ENCODE data around the gene RASGRP3.

RASGRP3 gene

GRCh38 chr2:33541243-33541642 is 64.8 kb downstream of the RASGRP3 start:
- H3K4me3 ChIP-seq (ENCODE audit: low read depth, low read length) = no peak overlapping the region
- no peak for DNase-seq
- no peak for TF ChIP-seq CTCF (IDR thresholded peaks at IDR 0.05; ENCODE audit: low read depth, low read length, missing control alignments)
- no peaks in the 10 kb centered on the region for H3K27me3 ChIP-seq (replicated peaks)
- H3K36me3 ChIP-seq (replicated peaks) = no peaks in the 10 kb centered on the region
- H3K27ac ChIP-seq = no peak overlapping the region
- in situ Hi-C loops (cut with HindIII; ENCODE audit: low pct_ligation_motif_present, low sequenced_read_pairs) = no loop called here

- TF ChIP-seq CTCF (IDR thresholded peaks at IDR 0.05; ENCODE audit: low read depth, low read length, missing control alignments) = no peak
- in situ Hi-C loops (cut with HindIII; ENCODE audit: low pct_ligation_motif_present, low sequenced_read_pairs) = no loop called here
- H3K4me3 ChIP-seq (ENCODE audit: low read depth, low read length) = no peak overlapping the region
- no peak for DNase-seq
- no peak overlapping the region for H3K27ac ChIP-seq
- no peaks in the 10 kb centered on the region for H3K27me3 ChIP-seq (replicated peaks)
- H3K36me3 ChIP-seq (replicated peaks) = no peaks in the 10 kb centered on the region
Observed at GRCh38 chr2:33550206-33550605, 73.8 kb downstream of the RASGRP3 start.

- Histone ChIP-seq H3K27me3 (replicated peaks) (no peaks in the 10 kb centered on the region), H3K27ac (no peak overlapping the region), H3K4me3 (ENCODE audit: low read depth, low read length) (no peak overlapping the region), H3K36me3 (replicated peaks) (no peaks in the 10 kb centered on the region)
- peak; percentile 45 for DNase-seq
- no peak for TF ChIP-seq CTCF (IDR thresholded peaks at IDR 0.05; ENCODE audit: low read depth, low read length, missing control alignments)
- in situ Hi-C loops (cut with HindIII; ENCODE audit: low pct_ligation_motif_present, low sequenced_read_pairs) = no loop called here
Observed at GRCh38 chr2:33552758-33553461, 76.5 kb downstream of the RASGRP3 start.

GRCh38 chr2:33555681-33556080 is 79.2 kb downstream of the RASGRP3 start:
- in situ Hi-C loops (cut with HindIII; ENCODE audit: low pct_ligation_motif_present, low sequenced_read_pairs) = no loop called here
- Histone ChIP-seq H3K27ac (no peak overlapping the region), H3K4me3 (ENCODE audit: low read depth, low read length) (no peak overlapping the region), H3K36me3 (replicated peaks) (no peaks in the 10 kb centered on the region), H3K27me3 (replicated peaks) (no peaks in the 10 kb centered on the region)
- TF ChIP-seq CTCF (IDR thresholded peaks at IDR 0.05; ENCODE audit: low read depth, low read length, missing control alignments) = no peak
- no peak for DNase-seq

GRCh38 chr2:33559328-33559727 is 82.9 kb downstream of the RASGRP3 start:
- H3K4me3 ChIP-seq (ENCODE audit: low read depth, low read length) = no peak overlapping the region
- in situ Hi-C loops (cut with HindIII; ENCODE audit: low pct_ligation_motif_present, low sequenced_read_pairs) = no loop called here
- DNase-seq = no peak
- TF ChIP-seq CTCF (IDR thresholded peaks at IDR 0.05; ENCODE audit: low read depth, low read length, missing control alignments) = no peak
- H3K27me3 ChIP-seq (replicated peaks) = no peaks in the 10 kb centered on the region
- H3K27ac ChIP-seq = no peak overlapping the region
- no peaks in the 10 kb centered on the region for H3K36me3 ChIP-seq (replicated peaks)

- Histone ChIP-seq H3K36me3 (replicated peaks) (no peaks in the 10 kb centered on the region), H3K27ac (no peak overlapping the region), H3K4me3 (ENCODE audit: low read depth, low read length) (no peak overlapping the region), H3K27me3 (replicated peaks) (no peaks in the 10 kb centered on the region)
- no peak for DNase-seq
- in situ Hi-C loops (cut with HindIII; ENCODE audit: low pct_ligation_motif_present, low sequenced_read_pairs) = no loop called here
- TF ChIP-seq CTCF (IDR thresholded peaks at IDR 0.05; ENCODE audit: low read depth, low read length, missing control alignments) = no peak
Observed at GRCh38 chr2:33560017-33560416, 83.6 kb downstream of the RASGRP3 start.
